Fibroblast of villous mesenchyme (primary cell): Measurements from ENCODE around the gene AQP9. TPM values are rescaled to one million over a fixed set of nuclear protein-coding genes. Genes with fewer than 3 reads are reported as not detected.
A peak's percentile ranks its signal among the peaks of the same experiment; 100 is the strongest.

Source experiments
- DNase-seq: peaks from one replicate; pipeline ENCODE4 v3.0.0-alpha.2; 2010; ENCODE audit warnings: low read depth
- H3K4me3 ChIP-seq: 2 replicates; pipeline ENCODE4 v1.5.1; 2011; ENCODE audit warnings: low read depth, mild to moderate bottlenecking, low read length
- total RNA-seq: library from RNA; depleted of rRNA; stranded (reverse); fragments of >200 nt; gene quantifications from 2 replicates; pipeline ENCODE4 v1.2.3, GENCODE V29; 2012
- TF ChIP-seq, protein P1 (sequence below): IDR thresholded peaks from 2 replicates; pipeline ENCODE4 v1.5.1; 2012; ENCODE audit warnings: low read depth, mild to moderate bottlenecking, low read length; ENCODE audit not compliant: insufficient read depth

Gene AQP9
- total RNA-seq, 1 donor: not detected

DNA sequence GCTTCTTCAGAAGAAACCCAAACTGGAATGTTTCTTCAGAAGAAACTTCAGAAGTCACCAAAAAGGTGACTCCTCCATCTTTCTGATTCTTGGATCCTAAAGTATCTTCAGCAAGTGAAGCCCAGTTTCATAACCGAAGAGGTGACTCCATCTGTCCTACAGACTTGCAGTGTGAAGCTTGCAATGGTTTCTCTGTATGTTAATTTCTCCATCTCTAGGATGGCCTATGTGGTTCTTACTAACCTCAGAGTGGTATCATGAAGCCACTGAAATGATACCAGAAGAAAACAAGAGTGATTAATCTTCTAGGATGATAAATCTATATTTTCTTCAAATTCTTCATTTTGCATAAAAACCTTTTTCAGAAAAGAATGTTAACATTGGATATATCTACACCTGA lies 495 bp upstream of the AQP9 start:
- DNase-seq: no peak
- TF ChIP-seq, protein P1, sequence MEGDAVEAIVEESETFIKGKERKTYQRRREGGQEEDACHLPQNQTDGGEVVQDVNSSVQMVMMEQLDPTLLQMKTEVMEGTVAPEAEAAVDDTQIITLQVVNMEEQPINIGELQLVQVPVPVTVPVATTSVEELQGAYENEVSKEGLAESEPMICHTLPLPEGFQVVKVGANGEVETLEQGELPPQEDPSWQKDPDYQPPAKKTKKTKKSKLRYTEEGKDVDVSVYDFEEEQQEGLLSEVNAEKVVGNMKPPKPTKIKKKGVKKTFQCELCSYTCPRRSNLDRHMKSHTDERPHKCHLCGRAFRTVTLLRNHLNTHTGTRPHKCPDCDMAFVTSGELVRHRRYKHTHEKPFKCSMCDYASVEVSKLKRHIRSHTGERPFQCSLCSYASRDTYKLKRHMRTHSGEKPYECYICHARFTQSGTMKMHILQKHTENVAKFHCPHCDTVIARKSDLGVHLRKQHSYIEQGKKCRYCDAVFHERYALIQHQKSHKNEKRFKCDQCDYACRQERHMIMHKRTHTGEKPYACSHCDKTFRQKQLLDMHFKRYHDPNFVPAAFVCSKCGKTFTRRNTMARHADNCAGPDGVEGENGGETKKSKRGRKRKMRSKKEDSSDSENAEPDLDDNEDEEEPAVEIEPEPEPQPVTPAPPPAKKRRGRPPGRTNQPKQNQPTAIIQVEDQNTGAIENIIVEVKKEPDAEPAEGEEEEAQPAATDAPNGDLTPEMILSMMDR: no peak
- no peak overlapping the region for H3K4me3 ChIP-seq

DNA sequence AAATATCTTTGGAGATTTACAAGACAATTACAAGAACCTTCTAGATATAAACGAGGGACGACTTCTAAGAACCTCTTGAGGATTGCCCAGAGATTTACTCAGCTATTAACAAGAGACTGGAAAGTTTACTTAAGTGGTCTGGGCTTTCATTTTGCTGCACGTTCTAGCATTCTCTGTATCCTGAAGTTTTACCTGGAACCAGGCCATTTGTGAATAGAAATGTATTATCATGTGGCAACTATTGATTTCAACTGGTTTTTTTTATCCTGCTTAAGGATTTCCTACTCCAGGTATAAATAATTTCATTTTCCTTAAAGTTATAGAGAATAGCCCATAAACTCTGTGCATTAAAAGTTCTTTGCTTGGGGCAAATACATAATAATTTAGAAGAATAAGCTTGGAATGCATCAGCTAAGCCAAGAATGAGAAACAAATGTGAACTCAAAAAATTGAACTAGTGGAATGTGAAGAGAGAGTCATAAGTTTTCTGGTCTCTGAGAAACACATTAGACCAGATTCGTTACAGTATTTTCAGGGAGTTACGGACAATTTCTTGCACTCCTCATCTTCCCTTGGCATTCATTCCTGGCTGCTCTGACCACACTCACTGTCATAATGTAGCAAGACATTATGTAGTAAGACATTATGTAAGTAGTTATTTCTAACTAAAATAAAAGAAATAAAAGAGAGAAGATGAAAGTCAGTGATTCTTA lies 1.3 kb downstream of the AQP9 start:
- TF ChIP-seq, protein P1: no peak
- peak; percentile 18 for DNase-seq
- H3K4me3 ChIP-seq: no peak overlapping the region

DNA sequence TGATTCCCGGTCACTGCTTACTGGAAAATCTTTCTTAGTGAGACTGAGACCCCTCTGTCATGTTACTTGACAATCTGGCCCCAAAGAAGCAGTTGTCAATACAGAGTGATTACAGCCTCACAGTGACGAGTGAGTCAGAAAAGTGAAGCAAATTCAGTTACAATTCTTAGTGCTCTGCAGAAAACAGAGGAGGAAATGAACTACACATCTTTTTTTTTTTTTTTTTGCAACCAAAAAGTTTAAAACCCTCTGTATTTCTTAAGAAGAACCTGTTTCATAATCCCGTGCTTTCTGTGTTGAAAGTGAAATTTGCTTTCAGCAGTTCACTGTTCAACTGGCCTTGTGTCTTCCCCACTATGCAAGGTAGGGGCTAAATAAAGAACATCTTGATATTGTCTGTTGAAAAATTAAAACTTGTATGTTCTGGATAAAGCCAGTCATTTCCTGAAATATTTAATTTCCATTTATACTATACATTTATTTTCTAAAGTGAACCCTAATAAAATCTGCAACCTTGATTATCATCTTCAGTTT lies 1.9 kb downstream of the AQP9 start:
- no peak overlapping the region for H3K4me3 ChIP-seq
- no peak for DNase-seq
- TF ChIP-seq, protein P1: no peak

DNA sequence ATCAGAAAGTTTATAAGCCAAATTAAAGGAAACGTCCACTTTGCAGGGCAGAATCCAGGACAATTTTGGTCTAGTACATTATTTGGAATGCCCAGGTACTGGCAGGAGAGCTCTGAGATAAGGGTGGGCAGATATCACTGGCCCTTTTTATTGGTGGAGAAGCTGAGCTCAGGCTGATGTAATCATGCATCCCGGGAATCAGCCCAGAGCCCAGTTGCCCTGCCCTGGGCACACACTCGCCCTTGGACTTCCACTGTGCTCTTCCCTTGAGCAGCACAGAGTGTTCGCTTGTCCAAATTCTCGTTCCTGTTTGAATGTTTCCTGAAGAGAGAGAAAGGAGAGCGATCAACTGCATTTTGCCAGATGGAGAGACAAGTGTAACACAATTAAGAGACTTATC lies 3.7 kb downstream of the AQP9 start:
- TF ChIP-seq, protein P1: no peak
- no peak for DNase-seq
- H3K4me3 ChIP-seq: no peak overlapping the region

DNA sequence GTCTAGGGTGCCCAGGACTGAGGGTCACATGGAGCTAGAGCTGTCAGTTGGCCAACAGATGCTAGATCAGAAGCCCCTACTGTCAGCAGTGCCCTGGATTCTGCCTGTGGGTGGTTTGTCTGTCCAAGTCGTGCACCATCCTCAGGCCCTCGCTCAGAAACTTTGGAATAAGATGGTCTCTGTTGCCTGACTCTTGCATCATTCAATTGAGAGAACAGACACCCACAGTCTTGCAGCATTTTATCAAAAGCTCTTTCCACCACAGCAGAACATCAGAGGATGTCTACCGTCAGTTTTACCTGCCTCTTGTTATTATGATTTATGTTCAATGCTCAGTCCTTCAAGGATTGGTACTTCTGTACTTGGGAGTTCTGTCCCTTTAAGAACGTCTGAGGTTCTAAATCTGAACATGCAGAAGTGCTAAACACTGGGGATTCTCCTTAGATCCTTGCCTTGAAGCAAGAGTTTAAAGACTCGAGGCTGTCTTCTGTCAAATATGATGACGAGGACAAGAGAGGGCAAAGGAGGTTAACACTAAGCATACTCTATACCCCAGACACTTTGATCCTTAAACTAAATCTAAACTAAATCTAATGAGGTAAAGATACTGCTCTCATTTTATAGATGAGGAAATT lies 4.8 kb downstream of the AQP9 start:
- TF ChIP-seq, protein P1: no peak
- DNase-seq: no peak
- H3K4me3 ChIP-seq: no peak overlapping the region

DNA sequence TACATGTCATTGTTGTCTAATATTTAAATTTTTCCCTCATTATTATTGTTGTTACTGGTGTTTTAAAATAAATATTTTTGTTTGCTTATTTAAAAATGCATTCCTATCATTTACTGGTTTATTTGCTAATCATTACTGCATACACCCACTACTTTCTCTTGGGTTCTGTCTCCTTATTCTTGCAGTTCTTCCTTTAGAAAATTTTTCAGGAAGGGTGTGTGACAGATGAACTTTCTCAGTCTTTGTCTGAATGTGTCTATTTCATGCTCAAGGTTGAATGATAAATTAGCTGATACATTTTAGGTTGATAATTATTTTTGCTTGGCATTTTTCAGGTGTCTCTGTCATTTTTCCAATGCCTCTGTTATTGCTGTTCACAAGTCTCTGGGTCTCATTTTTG lies 7.4 kb downstream of the AQP9 start:
- TF ChIP-seq, protein P1: no peak
- DNase-seq: no peak
- H3K4me3 ChIP-seq: no peak overlapping the region

DNA sequence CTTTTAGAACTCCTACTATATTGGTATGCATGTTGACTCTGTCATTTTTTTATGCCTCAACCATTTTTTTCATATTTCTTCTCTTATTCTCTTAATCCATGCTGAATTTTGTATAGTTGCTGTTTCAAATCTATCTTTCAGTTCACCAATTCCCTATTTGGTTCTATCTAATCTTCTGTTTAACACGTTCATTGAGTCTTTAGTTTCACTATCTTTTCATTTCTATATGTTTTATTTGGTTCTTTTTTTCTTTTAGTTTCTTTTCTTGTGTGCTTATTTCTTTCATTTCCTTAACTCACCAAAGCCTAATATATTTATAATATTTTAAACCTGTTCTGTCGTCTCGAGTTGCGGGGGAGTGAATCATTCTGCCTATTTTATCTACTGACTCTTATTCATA lies 8.0 kb downstream of the AQP9 start:
- DNase-seq: no peak
- H3K4me3 ChIP-seq: no peak overlapping the region
- TF ChIP-seq, protein P1: no peak
